ENCODE measurements around the gene LANCL2.

LANCL2 gene

DNA sequence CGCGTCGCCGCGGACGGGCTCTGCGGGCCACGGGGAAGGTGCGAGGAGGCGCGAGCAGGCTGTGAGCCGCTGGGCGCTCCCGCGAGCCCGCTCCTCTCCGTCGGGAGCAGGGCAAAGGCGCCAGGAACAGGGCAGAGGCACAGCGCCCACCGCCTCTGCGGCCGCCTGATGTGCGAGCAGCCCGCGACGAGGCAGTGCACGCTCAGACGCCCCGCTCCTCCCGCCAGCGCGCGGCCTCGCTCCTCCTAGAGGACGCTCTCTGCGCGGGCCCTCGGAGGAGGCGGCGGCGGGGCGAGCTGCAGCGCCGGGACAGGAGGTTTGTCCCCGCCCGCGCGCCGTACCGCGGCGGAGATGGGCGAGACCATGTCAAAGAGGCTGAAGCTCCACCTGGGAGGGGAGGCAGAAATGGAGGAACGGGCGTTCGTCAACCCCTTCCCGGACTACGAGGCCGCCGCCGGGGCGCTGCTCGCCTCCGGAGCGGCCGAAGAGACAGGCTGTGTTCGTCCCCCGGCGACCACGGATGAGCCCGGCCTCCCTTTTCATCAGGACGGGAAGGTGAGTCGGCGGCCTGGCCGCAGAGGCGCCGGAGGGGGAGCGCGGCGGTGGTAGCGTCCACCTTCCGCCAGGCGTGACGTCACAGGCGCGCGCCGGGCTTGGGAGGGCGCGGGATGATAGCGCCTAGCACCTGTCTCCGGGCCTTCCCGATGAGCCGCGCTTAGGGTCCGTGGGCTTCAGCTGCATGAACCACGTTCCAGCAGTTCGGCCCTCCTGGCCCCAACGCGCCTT, 731 bp downstream of the LANCL2 start:
- H3K4me1 Mint-ChIP-seq = peaks cover 17% of the 10 kb centered on the region

DNA sequence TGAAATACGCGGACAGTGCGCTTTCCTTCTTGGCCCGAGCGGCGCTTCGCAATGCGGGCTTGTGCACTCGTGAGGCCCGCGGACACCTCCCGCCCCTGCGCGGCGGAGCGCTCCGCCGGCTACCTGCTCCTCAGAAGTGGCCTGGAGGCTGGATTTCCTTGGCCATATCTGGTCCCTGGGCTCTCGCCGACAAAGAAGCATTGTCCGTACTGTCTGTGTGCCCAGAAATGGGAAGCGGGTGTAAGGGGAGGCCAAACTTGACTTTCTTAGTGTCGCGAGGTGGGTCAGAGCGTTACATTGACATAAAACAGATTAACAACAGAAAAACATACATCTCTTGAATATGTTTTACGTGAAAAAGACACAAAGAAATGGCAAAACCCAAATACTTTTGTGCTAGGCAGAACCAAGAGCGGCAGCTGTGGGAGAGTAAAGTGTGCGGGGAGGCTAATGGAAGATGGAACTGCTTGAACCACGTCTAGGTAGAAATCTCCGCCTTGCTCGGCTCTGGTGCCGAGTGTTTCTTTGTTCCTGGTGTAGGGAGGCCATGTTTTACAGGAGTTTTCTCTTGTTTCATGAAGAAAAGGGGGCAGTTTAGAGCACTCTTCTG, 1.4 kb downstream of the LANCL2 start:
- peaks cover 5% of the 10 kb centered on the region for H3K27me3 Mint-ChIP-seq (ENCODE audit: low read depth, poor library complexity)
- TF ChIP-seq, protein P1, sequence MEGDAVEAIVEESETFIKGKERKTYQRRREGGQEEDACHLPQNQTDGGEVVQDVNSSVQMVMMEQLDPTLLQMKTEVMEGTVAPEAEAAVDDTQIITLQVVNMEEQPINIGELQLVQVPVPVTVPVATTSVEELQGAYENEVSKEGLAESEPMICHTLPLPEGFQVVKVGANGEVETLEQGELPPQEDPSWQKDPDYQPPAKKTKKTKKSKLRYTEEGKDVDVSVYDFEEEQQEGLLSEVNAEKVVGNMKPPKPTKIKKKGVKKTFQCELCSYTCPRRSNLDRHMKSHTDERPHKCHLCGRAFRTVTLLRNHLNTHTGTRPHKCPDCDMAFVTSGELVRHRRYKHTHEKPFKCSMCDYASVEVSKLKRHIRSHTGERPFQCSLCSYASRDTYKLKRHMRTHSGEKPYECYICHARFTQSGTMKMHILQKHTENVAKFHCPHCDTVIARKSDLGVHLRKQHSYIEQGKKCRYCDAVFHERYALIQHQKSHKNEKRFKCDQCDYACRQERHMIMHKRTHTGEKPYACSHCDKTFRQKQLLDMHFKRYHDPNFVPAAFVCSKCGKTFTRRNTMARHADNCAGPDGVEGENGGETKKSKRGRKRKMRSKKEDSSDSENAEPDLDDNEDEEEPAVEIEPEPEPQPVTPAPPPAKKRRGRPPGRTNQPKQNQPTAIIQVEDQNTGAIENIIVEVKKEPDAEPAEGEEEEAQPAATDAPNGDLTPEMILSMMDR (IDR thresholded peaks at IDR 0.05) = no peak
- no peaks in the 10 kb centered on the region for H3K9me3 Mint-ChIP-seq
- H3K4me1 Mint-ChIP-seq = peaks cover 17% of the 10 kb centered on the region
- H3K27ac Mint-ChIP-seq = peak overlapping the region; percentile 100
- DNase-seq = peak; percentile 21
- H3K36me3 Mint-ChIP-seq (ENCODE audit: low read depth) = peaks cover 9% of the 10 kb centered on the region
- H3K4me3 Mint-ChIP-seq = peak overlapping the region; percentile 93

More for the DNA sequence above, 731 bp downstream of the LANCL2 start:
- TF ChIP-seq, protein P1 (IDR thresholded peaks at IDR 0.05) = no peak
- Mint-ChIP-seq H3K27me3 (ENCODE audit: low read depth, poor library complexity) (peaks cover 5% of the 10 kb centered on the region), H3K4me3 (peak overlapping the region; percentile 93), H3K27ac (peak overlapping the region; percentile 100), H3K36me3 (ENCODE audit: low read depth) (peaks cover 9% of the 10 kb centered on the region), H3K9me3 (no peaks in the 10 kb centered on the region)
- peak; percentile 93 for DNase-seq

DNA sequence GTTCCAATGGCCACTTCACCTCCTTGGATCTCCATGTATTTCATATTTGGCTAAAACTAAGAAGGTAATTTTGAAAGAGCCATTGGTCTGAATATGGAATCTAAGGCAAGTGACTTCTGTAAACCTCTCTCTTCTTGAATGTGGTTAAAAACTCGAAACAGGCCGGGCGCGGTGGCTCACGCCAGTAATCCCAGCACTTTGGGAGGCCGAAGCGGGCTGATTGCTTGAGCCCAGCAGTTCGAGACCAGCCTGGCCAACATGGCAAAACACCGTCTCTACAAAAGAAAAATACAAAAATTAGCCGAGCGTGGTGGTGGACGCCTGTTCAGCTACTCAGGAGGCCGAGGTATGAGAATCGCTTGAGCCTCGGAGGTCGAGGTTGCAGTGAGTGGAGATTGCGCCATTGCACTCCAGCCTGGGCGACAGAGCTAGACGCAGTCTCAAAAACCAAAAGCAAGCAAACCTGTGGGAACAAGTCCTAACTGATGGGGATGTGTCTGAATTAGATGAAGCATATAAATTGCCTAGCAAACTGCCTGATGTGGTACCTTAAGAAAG, 2.2 kb downstream of the LANCL2 start:
- peaks cover 2% of the 10 kb centered on the region for H3K27me3 Mint-ChIP-seq (ENCODE audit: low read depth, poor library complexity)
- peaks cover 17% of the 10 kb centered on the region for H3K4me1 Mint-ChIP-seq
- TF ChIP-seq, protein P1 (IDR thresholded peaks at IDR 0.05) = no peak
- peak overlapping the region; percentile 100 for H3K27ac Mint-ChIP-seq
- no peak for DNase-seq
- peak overlapping the region; percentile 93 for H3K4me3 Mint-ChIP-seq
- H3K9me3 Mint-ChIP-seq = no peaks in the 10 kb centered on the region
- H3K36me3 Mint-ChIP-seq (ENCODE audit: low read depth) = peaks cover 9% of the 10 kb centered on the region

DNA sequence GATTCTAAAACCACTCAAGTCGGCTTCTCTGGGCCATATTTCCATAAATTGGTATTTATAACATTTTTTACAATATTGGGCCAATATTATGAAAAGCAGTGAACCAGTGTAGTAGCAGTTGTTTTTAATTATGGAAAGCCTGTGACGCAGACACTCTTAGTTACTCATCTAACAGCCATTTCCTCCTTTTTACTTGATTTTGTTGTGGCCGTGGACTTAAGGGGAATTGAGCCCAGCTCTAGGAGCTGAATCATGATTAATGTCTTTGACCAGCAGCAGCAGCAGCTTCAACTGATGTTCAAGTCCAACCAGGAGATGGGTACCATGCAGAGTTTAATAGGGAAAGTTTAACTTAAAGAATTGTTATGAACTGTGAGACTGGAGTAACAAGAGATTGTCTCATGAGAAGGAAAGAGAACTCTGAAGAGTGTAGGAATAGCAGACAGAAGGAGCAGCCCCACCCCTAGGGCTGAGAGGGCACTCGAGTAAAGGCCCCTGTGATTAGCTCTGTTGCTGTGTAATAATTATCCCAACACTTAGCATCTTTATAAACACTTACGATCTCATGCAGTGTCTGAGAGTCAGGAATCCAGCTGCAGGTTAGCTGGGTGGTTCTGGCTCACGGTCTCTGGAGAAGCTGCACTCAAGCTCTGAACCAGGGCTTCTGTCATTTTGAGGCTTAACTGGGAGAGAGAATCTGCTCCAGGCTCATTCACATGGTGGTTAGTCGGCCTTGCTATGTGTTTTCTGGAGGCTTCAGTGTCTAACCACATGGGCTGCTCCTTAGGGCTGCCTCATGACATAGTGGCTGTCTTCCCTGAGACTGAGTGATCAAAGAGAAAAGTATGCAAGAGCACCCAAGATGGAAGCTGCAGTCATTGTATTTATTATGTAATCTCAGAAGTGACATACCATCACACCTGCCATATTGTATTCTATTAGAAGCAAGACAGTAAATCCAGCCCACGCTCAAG, 4.6 kb downstream of the LANCL2 start:
- H3K9me3 Mint-ChIP-seq = no peaks in the 10 kb centered on the region
- DNase-seq = no peak
- H3K4me1 Mint-ChIP-seq = peaks cover 5% of the 10 kb centered on the region
- no peak overlapping the region for H3K4me3 Mint-ChIP-seq
- peaks cover 9% of the 10 kb centered on the region for H3K36me3 Mint-ChIP-seq (ENCODE audit: low read depth)
- TF ChIP-seq, protein P1 (IDR thresholded peaks at IDR 0.05) = no peak
- no peak overlapping the region for H3K27ac Mint-ChIP-seq
- no peaks in the 10 kb centered on the region for H3K27me3 Mint-ChIP-seq (ENCODE audit: low read depth, poor library complexity)

DNA sequence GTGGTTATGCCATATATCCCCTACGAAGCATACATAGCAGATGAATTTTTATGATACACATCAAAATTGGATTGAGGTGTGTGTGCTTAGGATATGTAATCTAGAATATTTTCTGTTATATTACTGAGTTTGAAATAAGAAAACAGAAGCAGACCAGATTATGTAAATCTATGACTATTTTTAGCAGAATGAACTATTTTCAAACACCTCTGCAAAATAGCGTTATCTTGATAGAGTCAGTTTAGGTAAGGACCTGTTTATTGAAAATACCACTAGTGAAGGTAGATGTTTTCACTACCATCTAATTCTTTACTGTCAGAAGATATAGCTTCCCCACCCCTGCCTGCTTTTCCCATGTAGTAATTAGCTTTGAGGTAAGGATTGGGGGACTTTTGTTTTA, 9.1 kb downstream of the LANCL2 start:
- no peak overlapping the region for H3K27ac Mint-ChIP-seq
- TF ChIP-seq, protein P1 (IDR thresholded peaks at IDR 0.05) = no peak
- no peaks in the 10 kb centered on the region for H3K27me3 Mint-ChIP-seq (ENCODE audit: low read depth, poor library complexity)
- H3K4me1 Mint-ChIP-seq = peaks cover 20% of the 10 kb centered on the region
- H3K4me3 Mint-ChIP-seq = no peak overlapping the region
- peaks cover 3% of the 10 kb centered on the region for H3K9me3 Mint-ChIP-seq
- no peak for DNase-seq
- H3K36me3 Mint-ChIP-seq (ENCODE audit: low read depth) = peaks cover 4% of the 10 kb centered on the region
